ENCODE measurements around the gene SLC35E4.

Gene SLC35E4

DNA sequence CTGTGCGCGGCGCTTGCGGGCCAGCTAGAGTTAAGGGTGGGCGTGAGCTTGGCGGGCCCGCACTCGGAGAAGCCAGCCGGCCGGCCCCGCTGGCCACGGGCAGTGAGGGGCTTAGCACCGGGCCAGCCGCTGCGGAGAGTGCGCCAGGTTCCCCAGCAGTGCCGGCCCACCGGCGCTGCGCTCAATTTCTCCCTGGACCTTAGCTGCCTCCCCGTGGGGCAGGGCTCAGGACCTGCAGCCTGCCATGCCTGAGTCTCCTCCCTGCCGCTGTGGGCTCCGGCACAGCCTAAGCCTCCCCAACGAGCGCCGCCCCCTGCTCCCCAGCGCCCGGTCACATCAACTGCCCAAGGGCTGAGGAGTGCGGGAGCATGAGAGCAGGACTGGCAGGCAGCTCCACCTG lies 38.7 kb upstream of the SLC35E4 start:
- no peak overlapping the region for H3K4me3 ChIP-seq (ENCODE audit: control insufficient read depth, low read depth, low read length)
- DNase-seq (ENCODE audit: low read depth): no peak
- no peak for TF ChIP-seq CTCF (IDR thresholded peaks at IDR 0.05; ENCODE audit: control insufficient read depth, insufficient read depth, low read depth, low read length, missing control alignments)

GRCh38 chr22:30598986-30599385 lies 36.6 kb upstream of the SLC35E4 start:
- no peak overlapping the region for H3K4me3 ChIP-seq (ENCODE audit: control insufficient read depth, low read depth, low read length)
- TF ChIP-seq CTCF (IDR thresholded peaks at IDR 0.05; ENCODE audit: control insufficient read depth, insufficient read depth, low read depth, low read length, missing control alignments): no peak
- no peak for DNase-seq (ENCODE audit: low read depth)

GRCh38 chr22:30600921-30601320 lies 34.7 kb upstream of the SLC35E4 start:
- no peak for DNase-seq (ENCODE audit: low read depth)
- H3K4me3 ChIP-seq (ENCODE audit: control insufficient read depth, low read depth, low read length): no peak overlapping the region
- TF ChIP-seq CTCF (IDR thresholded peaks at IDR 0.05; ENCODE audit: control insufficient read depth, insufficient read depth, low read depth, low read length, missing control alignments): no peak

DNA sequence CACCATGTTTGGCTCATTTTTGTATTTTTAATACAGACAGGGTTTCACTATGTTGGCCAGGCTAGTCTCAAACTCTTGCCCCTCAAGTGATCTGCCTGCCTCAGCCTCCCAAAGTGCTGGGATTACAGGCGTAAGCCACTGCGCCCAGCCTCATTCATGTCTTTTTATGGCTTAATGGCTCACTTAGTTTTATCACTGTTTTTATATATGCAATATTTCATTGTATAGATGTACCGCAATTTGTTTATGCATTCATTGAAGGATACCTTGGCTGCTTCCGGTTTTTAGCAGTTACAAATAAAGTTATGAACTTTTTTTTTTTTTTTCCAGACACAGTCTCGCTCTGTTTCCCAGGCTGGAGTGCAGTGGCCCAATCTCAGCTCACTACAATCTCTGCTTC lies 34.1 kb upstream of the SLC35E4 start:
- DNase-seq (ENCODE audit: low read depth): no peak
- no peak overlapping the region for H3K4me3 ChIP-seq (ENCODE audit: control insufficient read depth, low read depth, low read length)
- TF ChIP-seq CTCF (IDR thresholded peaks at IDR 0.05; ENCODE audit: control insufficient read depth, insufficient read depth, low read depth, low read length, missing control alignments): no peak

DNA sequence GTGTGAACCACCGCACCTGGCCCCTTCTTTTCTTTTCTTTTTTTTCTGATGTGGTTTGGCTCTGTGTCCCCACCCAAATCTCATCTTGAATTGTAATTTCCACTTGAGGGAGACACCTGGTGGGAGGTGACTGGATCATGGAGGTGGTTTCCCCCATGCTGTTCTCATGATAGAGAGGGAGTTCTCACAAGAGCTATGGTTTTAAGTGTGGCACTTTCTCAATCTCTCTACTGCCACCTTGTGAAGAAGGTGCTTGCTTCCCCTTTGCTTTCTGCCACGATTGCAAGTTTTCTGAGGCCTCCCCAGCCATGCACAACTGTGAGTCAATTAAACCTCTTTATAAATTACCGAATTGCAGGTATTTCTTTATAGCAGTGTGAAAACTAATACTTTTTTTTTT lies 33.5 kb upstream of the SLC35E4 start:
- peak; percentile 39 for TF ChIP-seq CTCF (IDR thresholded peaks at IDR 0.05; ENCODE audit: control insufficient read depth, insufficient read depth, low read depth, low read length, missing control alignments)
- DNase-seq (ENCODE audit: low read depth): no peak
- no peak overlapping the region for H3K4me3 ChIP-seq (ENCODE audit: control insufficient read depth, low read depth, low read length)

- no peak for DNase-seq (ENCODE audit: low read depth)
- no peak for TF ChIP-seq CTCF (IDR thresholded peaks at IDR 0.05; ENCODE audit: control insufficient read depth, insufficient read depth, low read depth, low read length, missing control alignments)
- H3K4me3 ChIP-seq (ENCODE audit: control insufficient read depth, low read depth, low read length): no peak overlapping the region
Measured at GRCh38 chr22:30603801-30604200, 31.8 kb upstream of the SLC35E4 start.

GRCh38 chr22:30604723-30605122 lies 30.9 kb upstream of the SLC35E4 start:
- no peak for DNase-seq (ENCODE audit: low read depth)
- TF ChIP-seq CTCF (IDR thresholded peaks at IDR 0.05; ENCODE audit: control insufficient read depth, insufficient read depth, low read depth, low read length, missing control alignments): no peak
- no peak overlapping the region for H3K4me3 ChIP-seq (ENCODE audit: control insufficient read depth, low read depth, low read length)
